ENCODE measurements around the gene NHERF1.

DNA sequence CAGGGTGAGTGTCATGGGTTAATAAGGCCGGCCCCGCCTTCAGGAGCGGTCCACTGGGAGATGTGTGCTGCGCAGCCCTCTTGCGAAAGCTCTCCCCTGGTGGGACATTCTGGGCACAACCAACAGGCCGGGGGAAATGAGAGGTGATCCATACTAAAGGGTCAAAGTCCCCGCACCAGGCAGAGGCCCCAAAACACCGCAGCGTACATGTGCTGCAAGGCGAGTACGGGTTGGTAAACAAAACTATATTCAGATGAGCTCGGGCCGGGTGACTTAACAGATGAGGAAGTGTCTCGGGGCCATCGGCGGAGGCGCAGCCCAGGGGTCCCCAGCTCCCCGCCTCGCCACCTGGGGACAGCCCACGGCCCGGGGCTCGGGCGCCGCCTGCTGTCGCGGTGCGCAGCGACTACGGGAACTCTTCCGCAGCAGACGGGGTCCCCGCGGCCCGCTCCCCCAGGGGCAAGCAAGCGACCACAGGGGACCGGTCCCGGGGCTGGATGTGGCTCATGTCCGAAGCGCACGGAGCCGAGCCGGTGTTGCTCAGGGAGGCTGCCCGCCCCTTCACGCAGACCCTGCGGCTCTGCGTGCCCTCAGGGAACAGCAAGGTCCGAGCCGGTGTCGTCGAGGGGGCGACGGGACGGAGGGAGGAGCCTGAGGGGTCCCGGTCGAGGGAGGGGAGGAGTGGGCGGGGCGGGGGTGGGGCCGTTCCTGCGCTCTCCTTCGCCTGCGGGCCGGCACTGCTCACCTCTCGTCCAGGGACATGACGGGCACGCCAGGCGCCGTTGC is 11.7 kb upstream of the NHERF1 start, which contains the start of gene RAB37:
- no peak for TF ChIP-seq MAX (IDR thresholded peaks at IDR 0.05; ENCODE audit: low read depth)
- TF ChIP-seq RFX5 (IDR thresholded peaks at IDR 0.05; ENCODE audit: low read length), result no peak
- TF ChIP-seq TEAD4 (IDR thresholded peaks at IDR 0.05; ENCODE audit: borderline replicate concordance, insufficient read depth), result no peak
- TF ChIP-seq SMC3 (IDR thresholded peaks at IDR 0.05; ENCODE audit: low read depth, low read length), result peak; percentile 45; the same call in 1 of the 2 replicates
- no peak for TF ChIP-seq GATA2 (CRISPR knock-in tag; IDR thresholded peaks at IDR 0.05)
- TF ChIP-seq RCOR1 (IDR thresholded peaks at IDR 0.05; ENCODE audit: low read length), result no peak
- no peak for TF ChIP-seq NFIC (IDR thresholded peaks at IDR 0.05; ENCODE audit: borderline replicate concordance)
- TF ChIP-seq GABPA (IDR thresholded peaks at IDR 0.05; ENCODE audit: low read depth), result no peak
- no peak for TF ChIP-seq FOXM1 (IDR thresholded peaks at IDR 0.05; ENCODE audit: low read depth)
- TF ChIP-seq YY1 (IDR thresholded peaks at IDR 0.05; ENCODE audit: low read depth), result no peak
- TF ChIP-seq CTCF (IDR thresholded peaks at IDR 0.05), result peak; percentile 43
- TF ChIP-seq, protein P1, sequence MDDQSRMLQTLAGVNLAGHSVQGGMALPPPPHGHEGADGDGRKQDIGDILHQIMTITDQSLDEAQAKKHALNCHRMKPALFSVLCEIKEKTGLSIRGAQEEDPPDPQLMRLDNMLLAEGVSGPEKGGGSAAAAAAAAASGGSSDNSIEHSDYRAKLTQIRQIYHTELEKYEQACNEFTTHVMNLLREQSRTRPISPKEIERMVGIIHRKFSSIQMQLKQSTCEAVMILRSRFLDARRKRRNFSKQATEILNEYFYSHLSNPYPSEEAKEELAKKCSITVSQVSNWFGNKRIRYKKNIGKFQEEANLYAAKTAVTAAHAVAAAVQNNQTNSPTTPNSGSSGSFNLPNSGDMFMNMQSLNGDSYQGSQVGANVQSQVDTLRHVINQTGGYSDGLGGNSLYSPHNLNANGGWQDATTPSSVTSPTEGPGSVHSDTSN (IDR thresholded peaks at IDR 0.05), result no peak
- no peak for TF ChIP-seq REST (IDR thresholded peaks at IDR 0.05; ENCODE audit: low read depth, low read length)
- TF ChIP-seq POLR2AphosphoS5 (IDR thresholded peaks at IDR 0.05; ENCODE audit: low read depth, low read length), result no peak

Data from SK-N-SH (cell line).